Inflammatory macrophage treated with lipopolysaccharide for 4 hours (primary cell): ENCODE data around the gene TDRD6.

Source experiments
- DNase-seq: peaks from one replicate; pipeline ENCODE4 v3.0.0-alpha.2; 2020

Gene TDRD6

DNA sequence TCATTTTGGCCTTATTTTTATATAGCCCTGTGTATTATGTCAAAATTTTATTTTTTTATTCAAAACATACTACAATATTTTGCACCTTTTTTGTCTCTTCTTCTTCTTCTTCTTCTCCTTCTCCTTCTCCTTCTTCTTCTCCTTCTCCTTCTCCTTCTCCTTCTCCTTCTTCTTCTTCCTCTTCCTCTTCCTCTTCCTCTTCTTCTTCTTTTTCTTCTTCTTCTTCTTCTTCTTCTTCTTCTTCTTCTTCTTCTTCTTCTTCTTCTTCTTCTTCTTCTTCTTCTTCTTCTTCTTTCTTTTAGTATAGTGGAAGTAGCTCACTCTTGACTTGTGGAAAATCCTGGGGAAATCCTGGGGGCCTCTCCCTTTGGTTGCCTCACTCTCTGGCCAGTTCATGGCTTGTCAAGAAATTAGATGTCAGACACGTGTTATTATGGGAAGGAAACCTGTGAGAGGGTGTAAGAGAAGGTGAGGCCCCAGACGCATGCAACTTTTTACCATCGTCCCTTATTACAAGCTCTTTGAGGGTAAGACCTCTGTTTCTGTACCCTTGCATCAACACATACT is 56.6 kb downstream of the TDRD6 start:
- DNase-seq: peak; percentile 73

DNA sequence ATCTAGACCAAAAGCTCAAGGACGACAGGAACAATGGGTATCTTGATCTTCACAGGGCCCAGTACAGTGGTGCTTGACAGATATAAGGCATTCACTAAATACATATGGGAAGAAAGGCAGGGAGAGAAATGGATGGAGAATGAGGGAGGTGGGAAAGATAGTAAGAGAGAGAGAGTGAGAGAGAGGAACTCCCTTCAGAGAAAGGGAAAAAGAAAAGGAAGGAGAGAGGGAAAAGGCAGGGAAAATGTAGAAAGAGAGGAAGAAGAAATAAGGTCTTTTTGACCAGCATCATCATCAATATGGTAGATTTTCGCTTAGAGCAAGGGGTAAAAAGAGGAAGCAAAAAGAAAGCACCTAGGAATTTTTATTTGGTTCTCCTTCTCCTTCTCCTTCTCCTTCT is 58.3 kb downstream of the TDRD6 start:
- DNase-seq: no peak

DNA sequence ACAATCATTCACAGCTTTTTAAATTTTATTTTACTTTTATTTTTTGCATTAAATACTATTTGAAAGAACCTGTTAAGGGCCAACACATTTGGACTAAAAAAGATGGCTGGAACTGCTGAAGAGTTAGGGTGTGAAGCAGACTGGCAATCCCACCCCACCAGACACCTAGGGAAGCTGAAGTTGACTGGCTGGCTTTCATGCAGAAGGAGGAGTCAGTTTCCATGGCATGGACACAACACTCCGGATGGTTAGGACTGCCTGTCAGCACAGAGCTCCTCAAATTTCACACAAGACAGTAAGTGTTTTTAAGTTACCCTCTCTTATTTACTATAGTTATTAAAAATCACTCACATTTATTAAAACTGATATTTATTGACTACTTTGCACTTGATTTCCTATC is 59.0 kb downstream of the TDRD6 start, which contains the start of gene ANKRD66:
Gene ANKRD66 (plus strand): TSS at position 238 of the 400 bp plus-strand sequence. CDS start 5,016 bp downstream, outside the sequence.
- no peak for DNase-seq

DNA sequence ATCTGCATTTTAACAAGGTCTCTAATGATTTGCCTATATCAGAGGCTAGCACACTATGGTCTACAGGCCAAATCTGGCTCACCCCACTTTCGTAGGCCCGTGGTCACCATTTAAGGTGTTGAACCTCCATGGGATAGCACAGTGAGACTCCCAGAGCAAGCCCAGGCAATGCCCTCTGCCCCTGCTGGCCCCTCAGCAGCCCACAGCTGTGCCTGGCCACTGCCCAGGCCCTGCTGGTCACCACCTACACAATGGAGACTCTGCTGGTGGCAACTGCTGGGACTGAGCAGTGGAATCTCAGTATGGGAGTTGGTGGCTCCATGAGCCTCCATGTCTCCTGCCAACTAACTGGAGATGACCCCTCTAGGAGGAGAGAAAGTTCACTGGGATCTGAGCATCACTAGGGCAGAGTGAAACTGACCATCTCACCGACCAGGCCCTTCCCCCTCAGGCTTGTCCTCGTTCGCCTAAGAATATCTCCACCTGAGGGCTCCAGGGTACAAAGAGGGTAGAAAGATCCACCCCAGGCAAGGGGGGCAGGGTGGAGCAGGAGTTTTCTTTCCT is 61.3 kb downstream of the TDRD6 start:
- DNase-seq: no peak

DNA sequence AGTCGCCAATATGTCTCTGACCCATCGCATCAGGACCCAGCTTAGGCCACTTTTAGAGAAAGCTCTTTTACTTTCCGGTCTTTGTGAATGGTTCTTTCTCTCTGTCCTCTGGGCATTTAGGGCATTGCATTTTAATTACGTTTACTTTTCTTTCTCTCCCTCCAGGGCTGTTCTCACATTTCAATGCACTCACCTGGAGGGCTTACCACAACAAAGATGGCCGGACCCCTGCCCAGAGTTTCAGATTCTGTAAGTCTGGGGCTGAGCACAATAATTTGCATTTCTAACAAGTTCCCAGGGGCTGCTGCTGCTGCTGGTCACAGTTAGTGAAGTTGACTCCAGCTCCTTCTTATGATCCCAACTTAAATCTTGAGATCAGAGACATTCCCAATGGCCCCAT is 62.0 kb downstream of the TDRD6 start:
- no peak for DNase-seq

DNA sequence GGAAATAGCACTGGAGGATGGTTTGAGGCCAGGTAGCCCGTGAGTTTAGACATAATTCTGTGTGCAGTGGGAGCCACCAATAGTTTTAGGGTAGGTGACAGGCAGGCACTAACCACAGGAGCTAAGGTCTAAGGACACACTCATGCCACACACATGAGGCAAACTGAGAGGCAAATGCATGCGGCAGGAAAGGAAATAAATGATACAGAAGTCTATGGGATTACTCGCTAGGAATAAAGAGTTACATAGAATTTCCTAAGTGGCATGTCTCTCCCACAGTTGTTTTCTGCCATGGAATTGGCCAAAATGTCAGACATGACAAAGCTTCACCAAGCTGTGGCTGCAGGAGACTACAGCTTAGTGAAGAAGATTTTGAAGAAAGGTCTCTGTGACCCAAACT is 64.0 kb downstream of the TDRD6 start:
- no peak for DNase-seq
